Measurements from ENCODE around the gene GALNT2.

The GALNT2 gene

DNA sequence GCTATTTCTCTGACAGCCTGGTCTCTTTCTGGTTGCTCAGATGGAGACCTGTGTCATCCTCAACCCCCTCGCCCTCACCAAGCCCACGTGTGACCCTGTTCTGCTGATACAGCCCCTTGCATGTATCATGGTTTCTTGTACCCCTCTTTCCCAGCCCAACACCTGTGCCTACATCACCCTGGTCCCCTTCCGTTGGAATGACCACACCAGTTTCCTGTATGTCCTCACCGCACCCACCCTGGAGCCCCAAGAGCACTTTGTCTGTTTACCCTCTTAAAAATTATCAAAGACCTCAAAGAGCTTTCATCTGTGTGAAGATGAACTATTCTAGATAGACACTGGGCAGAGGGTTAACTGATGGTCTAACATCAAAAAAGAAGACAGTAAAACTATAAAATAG lies 179.5 kb downstream of the GALNT2 start:
- Histone ChIP-seq H3K36me3 (peaks cover 32% of the 10 kb centered on the region), H3K9me3 (ENCODE audit: severe bottlenecking) (no peaks in the 10 kb centered on the region), H3K27me3 (ENCODE audit: insufficient read depth, low read depth, severe bottlenecking) (no peaks in the 10 kb centered on the region), H3K4me3 (ENCODE audit: low read depth, low read length) (no peak overlapping the region), H3K27ac (no peak overlapping the region)
- TF ChIP-seq, protein P1, sequence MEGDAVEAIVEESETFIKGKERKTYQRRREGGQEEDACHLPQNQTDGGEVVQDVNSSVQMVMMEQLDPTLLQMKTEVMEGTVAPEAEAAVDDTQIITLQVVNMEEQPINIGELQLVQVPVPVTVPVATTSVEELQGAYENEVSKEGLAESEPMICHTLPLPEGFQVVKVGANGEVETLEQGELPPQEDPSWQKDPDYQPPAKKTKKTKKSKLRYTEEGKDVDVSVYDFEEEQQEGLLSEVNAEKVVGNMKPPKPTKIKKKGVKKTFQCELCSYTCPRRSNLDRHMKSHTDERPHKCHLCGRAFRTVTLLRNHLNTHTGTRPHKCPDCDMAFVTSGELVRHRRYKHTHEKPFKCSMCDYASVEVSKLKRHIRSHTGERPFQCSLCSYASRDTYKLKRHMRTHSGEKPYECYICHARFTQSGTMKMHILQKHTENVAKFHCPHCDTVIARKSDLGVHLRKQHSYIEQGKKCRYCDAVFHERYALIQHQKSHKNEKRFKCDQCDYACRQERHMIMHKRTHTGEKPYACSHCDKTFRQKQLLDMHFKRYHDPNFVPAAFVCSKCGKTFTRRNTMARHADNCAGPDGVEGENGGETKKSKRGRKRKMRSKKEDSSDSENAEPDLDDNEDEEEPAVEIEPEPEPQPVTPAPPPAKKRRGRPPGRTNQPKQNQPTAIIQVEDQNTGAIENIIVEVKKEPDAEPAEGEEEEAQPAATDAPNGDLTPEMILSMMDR (IDR thresholded peaks at IDR 0.05; ENCODE audit: low read depth, low read length) = no peak
- no peak for DNase-seq

DNA sequence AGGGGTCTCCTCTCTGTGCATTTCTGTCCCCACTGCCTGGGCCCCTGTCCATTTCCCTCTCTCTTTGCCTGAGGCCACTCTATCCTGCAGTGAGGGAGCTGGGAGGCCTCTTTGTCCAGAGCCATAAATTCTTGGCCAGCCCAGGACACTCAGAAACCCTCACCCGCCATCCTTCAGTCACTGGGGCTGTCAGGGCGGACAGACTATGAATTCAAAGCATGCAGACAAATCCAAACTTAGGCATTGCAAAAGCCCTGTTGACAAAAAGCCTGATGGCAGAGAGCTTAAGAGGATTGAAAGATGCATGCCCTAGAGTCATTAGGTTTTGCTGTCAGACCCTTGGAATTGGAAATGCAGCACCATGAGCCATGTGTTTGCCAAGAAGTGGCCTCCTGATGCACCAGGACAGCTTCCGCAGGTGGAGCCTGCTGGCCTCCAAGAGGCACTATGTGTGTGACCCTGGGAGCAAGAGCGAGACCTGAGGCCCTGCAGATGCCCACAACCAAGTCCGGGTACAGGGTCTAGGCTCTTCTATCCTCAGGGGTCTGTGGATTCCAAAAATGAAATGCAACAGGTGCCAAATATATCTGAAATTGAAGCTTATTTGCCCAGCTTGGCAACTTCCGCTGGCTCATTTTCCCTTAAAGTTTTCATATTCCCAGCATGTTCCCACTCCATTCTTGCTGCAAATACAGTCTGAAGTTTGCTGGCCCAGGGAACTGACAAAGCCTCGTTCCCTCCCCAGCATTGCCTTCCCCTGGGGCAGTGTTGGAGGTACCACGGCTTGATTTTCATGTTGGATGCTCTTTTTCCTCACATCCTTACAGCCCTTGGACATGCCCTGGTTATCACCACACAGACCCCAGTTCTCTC lies 181.2 kb downstream of the GALNT2 start:
- Histone ChIP-seq H3K27ac (no peak overlapping the region), H3K27me3 (ENCODE audit: insufficient read depth, low read depth, severe bottlenecking) (no peaks in the 10 kb centered on the region), H3K9me3 (ENCODE audit: severe bottlenecking) (no peaks in the 10 kb centered on the region), H3K4me3 (ENCODE audit: low read depth, low read length) (no peak overlapping the region), H3K36me3 (peaks cover 28% of the 10 kb centered on the region)
- no peak for DNase-seq
- TF ChIP-seq, protein P1 (IDR thresholded peaks at IDR 0.05; ENCODE audit: low read depth, low read length) = no peak

DNA sequence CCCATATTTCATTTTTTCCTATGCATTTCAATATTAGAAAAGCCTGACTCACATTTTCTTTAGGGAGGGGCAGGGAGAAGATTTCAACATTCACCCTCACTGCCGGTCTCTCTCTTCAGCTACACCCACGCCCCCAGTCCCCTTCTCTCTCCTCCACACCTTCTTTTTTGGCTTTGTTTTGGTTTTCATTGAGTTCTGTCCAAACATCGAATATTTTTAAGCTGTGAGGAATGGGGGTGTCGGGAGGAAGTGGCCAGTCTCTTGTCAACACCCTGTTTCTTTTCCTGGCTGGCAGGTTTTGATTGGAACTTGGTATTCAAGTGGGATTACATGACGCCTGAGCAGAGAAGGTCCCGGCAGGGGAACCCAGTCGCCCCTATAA lies 181.8 kb downstream of the GALNT2 start:
- no peak for DNase-seq
- Histone ChIP-seq H3K9me3 (ENCODE audit: severe bottlenecking) (no peaks in the 10 kb centered on the region), H3K27me3 (ENCODE audit: insufficient read depth, low read depth, severe bottlenecking) (no peaks in the 10 kb centered on the region), H3K27ac (no peak overlapping the region), H3K4me3 (ENCODE audit: low read depth, low read length) (no peak overlapping the region), H3K36me3 (peaks cover 28% of the 10 kb centered on the region)
- TF ChIP-seq, protein P1 (IDR thresholded peaks at IDR 0.05; ENCODE audit: low read depth, low read length) = no peak

DNA sequence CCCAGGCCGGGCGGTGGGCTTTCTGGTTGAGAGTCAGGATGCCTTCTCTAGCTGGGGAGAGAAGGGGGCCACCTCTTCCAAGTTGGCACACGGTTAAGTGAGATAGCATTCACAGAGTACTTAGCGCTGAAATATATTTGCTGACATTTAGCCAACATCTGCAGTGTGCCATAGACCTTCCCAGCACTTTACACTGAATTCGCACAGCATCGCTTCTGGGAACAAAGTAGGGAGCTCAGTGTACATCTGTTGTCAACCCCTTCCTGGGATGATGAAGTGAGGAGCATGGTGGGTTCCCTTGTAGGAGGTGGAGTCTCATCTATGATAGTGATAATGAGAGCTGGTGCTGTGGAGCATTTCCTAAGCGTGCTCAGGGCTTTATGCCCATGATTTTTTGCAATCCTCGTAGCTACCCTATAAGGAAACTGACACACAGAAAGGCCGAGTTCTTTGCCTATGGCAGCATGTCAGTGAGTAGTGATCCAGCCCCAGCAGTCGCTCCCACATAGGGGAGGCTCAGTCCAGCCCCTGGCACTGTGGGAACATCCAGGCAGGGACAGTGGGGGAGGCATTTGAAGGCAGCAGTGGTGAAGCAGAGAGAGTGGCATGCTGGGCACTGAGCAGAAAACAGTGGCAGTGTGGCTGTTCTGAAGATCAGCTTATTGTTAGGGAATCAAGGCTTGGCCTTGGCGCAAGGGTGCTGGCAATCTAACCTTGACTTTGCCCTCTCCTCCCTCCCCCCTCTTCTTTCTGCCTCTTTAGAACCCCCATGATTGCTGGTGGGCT lies 182.8 kb downstream of the GALNT2 start:
- no peak overlapping the region for H3K27ac ChIP-seq
- TF ChIP-seq, protein P1 (IDR thresholded peaks at IDR 0.05; ENCODE audit: low read depth, low read length) = no peak
- H3K4me3 ChIP-seq (ENCODE audit: low read depth, low read length) = no peak overlapping the region
- H3K27me3 ChIP-seq (ENCODE audit: insufficient read depth, low read depth, severe bottlenecking) = no peaks in the 10 kb centered on the region
- DNase-seq = no peak
- H3K36me3 ChIP-seq = peaks cover 28% of the 10 kb centered on the region
- H3K9me3 ChIP-seq (ENCODE audit: severe bottlenecking) = no peaks in the 10 kb centered on the region

DNA sequence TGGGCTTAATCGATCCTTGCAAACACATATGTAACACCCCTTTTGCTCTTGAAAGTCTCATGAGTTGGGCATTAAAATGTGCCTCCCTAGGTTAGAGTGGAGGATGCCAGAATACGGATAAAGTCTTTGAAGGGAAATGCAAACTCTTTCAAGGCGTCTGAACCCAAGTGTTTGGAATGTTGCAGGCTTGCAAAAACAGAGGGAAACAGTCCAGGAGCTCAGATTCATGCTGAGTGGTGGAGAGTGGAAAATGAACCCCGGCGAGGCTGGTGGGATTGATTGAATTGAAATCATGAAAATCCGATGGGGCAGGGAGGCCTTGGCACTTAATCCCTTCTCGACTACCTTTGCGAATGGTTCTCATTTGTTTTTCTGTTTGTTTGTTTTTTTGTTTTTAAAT lies 183.6 kb downstream of the GALNT2 start:
- TF ChIP-seq, protein P1 (IDR thresholded peaks at IDR 0.05; ENCODE audit: low read depth, low read length) = no peak
- no peaks in the 10 kb centered on the region for H3K9me3 ChIP-seq (ENCODE audit: severe bottlenecking)
- no peak for DNase-seq
- H3K4me3 ChIP-seq (ENCODE audit: low read depth, low read length) = no peak overlapping the region
- H3K36me3 ChIP-seq = peaks cover 29% of the 10 kb centered on the region
- H3K27ac ChIP-seq = no peak overlapping the region
- H3K27me3 ChIP-seq (ENCODE audit: insufficient read depth, low read depth, severe bottlenecking) = no peaks in the 10 kb centered on the region
